ENCODE measurements around the gene ZFP90.

DNA sequence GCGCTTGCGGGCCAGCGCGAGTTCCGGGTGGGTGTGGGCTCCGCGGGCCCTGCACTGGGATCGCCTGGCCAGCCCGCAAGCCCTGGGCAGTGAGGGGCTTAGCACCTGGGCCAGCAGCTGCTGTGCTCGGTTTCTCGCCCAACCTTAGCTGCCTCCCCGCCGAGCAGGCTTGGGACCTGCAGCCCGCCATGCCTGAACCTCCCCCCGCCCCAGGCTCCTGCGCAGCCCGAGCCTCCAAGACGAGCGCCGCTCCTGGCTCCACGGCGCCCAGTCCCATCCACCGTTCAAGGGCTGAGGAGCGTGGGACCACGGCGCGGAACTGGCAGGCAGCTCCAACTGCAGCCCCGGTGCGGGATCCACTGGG, 12.3 kb upstream of the ZFP90 start:
- TF ChIP-seq, protein P1, sequence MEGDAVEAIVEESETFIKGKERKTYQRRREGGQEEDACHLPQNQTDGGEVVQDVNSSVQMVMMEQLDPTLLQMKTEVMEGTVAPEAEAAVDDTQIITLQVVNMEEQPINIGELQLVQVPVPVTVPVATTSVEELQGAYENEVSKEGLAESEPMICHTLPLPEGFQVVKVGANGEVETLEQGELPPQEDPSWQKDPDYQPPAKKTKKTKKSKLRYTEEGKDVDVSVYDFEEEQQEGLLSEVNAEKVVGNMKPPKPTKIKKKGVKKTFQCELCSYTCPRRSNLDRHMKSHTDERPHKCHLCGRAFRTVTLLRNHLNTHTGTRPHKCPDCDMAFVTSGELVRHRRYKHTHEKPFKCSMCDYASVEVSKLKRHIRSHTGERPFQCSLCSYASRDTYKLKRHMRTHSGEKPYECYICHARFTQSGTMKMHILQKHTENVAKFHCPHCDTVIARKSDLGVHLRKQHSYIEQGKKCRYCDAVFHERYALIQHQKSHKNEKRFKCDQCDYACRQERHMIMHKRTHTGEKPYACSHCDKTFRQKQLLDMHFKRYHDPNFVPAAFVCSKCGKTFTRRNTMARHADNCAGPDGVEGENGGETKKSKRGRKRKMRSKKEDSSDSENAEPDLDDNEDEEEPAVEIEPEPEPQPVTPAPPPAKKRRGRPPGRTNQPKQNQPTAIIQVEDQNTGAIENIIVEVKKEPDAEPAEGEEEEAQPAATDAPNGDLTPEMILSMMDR (IDR thresholded peaks at IDR 0.05): no peak
- no peak for TF ChIP-seq POLR2A (IDR thresholded peaks at IDR 0.05)
